Caco-2 (cell line): ENCODE data around the gene PCIF1. TPM values are rescaled to one million over a fixed set of nuclear protein-coding genes. Genes with fewer than 3 reads are reported as not detected.

Source experiments
- BruUV-seq: library from RNA; stranded (reverse); fragments of 400-500 nt; replicated peaks from 2 replicates; lab custom pipeline; 2021; lab: Mats Ljungman, UMichigan
- CTCF ChIA-PET: fragments of 300-600 bp; sonication (Branson Sonifier 250); formaldehyde crosslinking; loops from one replicate; lab custom pipeline; 2022; ENCODE audit warnings: antibody characterized with exemption; lab: Charles Lee
- POLR2A ChIA-PET: fragments of 300-600 bp; sonication (Branson Sonifier 250); formaldehyde crosslinking; loops from one replicate; lab custom pipeline; 2022; ENCODE audit warnings: antibody characterized with exemption; lab: Charles Lee
- DNase-seq, 2 experiments: peaks; one replicate each; pipeline versions ENCODE4 v3.0.0 to v3.0.0-alpha.2; 2020 to 2022
- H3K27me3 ChIP-seq: replicated peaks from 2 replicates; pipeline ENCODE4 v1.6.0; 2011; ENCODE audit warnings: low read length; ENCODE audit not compliant: control insufficient read depth, insufficient read depth
- H3K36me3 ChIP-seq: 2 replicates; pipeline ENCODE4 v1.5.1; 2011; ENCODE audit warnings: low read length; ENCODE audit not compliant: control insufficient read depth, insufficient read depth
- H3K4me1 ChIP-seq: fragments of 250-450 bp; sonication (Bioruptor Pico); 2 replicates; pipeline ENCODE4 v1.5.1; 2020; ENCODE audit warnings: mild to moderate bottlenecking
- H3K4me3 ChIP-seq: 2 replicates; pipeline ENCODE4 v1.5.1; 2011; ENCODE audit warnings: low read depth, mild to moderate bottlenecking, control low read depth, low read length
- H3K9me3 ChIP-seq: fragments of 250-450 bp; sonication (Bioruptor Pico); 2 replicates; pipeline ENCODE4 v1.5.1; 2020; ENCODE audit warnings: mild to moderate bottlenecking, moderate library complexity
- H3K27ac Mint-ChIP-seq: one replicate; pipeline ENCODE4 v1.8.0; 2022; ENCODE audit warnings: mixed read lengths; ENCODE audit not compliant: unreplicated experiment
- H3K27me3 Mint-ChIP-seq: one replicate; pipeline ENCODE4 v1.8.0; 2022; ENCODE audit warnings: mixed read lengths; ENCODE audit not compliant: insufficient read depth, unreplicated experiment
- H3K36me3 Mint-ChIP-seq: one replicate; pipeline ENCODE4 v1.8.0; 2022; ENCODE audit warnings: mild to moderate bottlenecking, mixed read lengths; ENCODE audit not compliant: insufficient read depth, unreplicated experiment
- H3K4me1 Mint-ChIP-seq: one replicate; pipeline ENCODE4 v1.8.0; 2022; ENCODE audit warnings: low read depth, mixed read lengths; ENCODE audit not compliant: unreplicated experiment
- H3K4me3 Mint-ChIP-seq: one replicate; pipeline ENCODE4 v1.8.0; 2022; ENCODE audit warnings: mild to moderate bottlenecking, moderate library complexity, mixed read lengths; ENCODE audit not compliant: unreplicated experiment
- H3K9me3 Mint-ChIP-seq: one replicate; pipeline ENCODE4 v1.8.0; 2022; ENCODE audit warnings: mixed read lengths; ENCODE audit not compliant: unreplicated experiment
- intact Hi-C: fragments of 100-400 bp; cut with micrococcal nuclease; formaldehyde crosslinking; loops from one replicate; pipeline ENCODE4 v1.10.0; 2022; ENCODE audit not compliant: unreplicated experiment
- total RNA-seq: library from RNA; stranded (reverse); gene quantifications from 2 replicates; pipeline ENCODE4 v1.2.3, GENCODE V29; 2022
- TF ChIP-seq, protein P1 (sequence below), 2 experiments: fragments of 200-600 bp in 1 of 2; IDR thresholded peaks; 1 replicate in 1 of 2; 2 replicates in 1 of 2; pipeline versions ENCODE4 v1.5.1 to v1.8.0; 2011 to 2022; ENCODE audit warnings: antibody characterized with exemption in 1 of 2, control low read depth in 1 of 2, inconsistent platforms in 1 of 2, low read depth in 1 of 2, low read length in 1 of 2, mild to moderate bottlenecking in 1 of 2, moderate library complexity in 1 of 2; ENCODE audit not compliant: insufficient read depth in 1 of 2, severe bottlenecking in 1 of 2, unreplicated experiment in 1 of 2

PCIF1 gene
- total RNA-seq, 1 experiment from 2014 or later = 75.9 TPM

DNA sequence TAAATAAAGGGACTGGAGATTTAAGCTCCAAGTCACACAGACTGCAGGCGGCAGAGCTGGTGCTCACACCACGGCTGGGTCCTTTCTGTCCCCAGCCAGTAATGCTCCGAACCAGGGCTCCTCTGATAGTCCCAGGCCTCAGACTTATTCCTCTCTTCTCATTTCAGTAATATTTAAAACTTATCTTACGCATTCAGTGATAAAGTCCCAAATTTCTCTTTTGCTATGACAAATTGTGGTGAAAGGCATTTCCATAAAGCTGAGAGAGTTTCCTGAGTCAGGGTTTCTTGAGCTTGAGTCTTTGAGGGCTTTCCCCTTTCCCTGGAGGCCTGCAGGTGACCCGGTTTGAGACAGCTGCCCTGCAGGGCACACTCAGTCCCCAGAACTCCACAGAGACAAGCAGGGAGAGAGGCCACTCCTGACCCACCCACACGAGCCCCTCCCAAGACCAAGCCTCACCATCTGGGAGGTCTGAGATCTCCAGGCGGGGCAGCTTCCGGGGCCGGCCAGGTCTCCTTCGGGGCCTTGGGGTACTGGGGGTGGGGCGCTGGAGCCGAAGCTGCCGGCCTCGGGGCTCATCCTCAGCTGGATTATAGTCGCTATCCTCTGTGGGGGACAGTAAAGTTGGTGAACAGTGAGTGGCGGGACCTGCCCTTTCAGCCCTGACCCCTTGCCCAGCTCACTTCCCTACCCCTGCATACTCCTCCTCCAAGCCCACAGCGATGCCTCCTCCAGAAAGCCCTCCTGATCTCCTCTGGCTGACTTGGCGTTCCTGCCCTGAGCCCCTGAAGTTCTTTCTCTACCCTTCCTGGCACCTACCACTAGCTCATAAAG is 30.9 kb downstream of the PCIF1 start:
- no peaks in the 10 kb centered on the region for H3K27me3 ChIP-seq
- no peak overlapping the region for H3K4me3 ChIP-seq
- intact Hi-C loops = no loop called here
- Mint-ChIP-seq H3K4me1 (peaks cover 6% of the 10 kb centered on the region), H3K27ac (peak overlapping the region; percentile 19), H3K9me3 (no peaks in the 10 kb centered on the region), H3K27me3 (no peaks in the 10 kb centered on the region), H3K4me3 (no peak overlapping the region), H3K36me3 (peaks cover 73% of the 10 kb centered on the region)
- CTCF ChIA-PET = interaction anchor here (0.6 to 2.0 kb wide), 7 partner anchors 16 to 166 kb away, joined by 3 to 6 read pairs (median 4); no protein-coding TSS in a partner anchor
- no TSS peak for BruUV-seq
- peaks cover 6% of the 10 kb centered on the region; the same call in 1 of the 2 replicates for H3K4me1 ChIP-seq
- no peaks in the 10 kb centered on the region for H3K9me3 ChIP-seq
- POLR2A ChIA-PET = no interaction called here
- TF ChIP-seq, protein P1, sequence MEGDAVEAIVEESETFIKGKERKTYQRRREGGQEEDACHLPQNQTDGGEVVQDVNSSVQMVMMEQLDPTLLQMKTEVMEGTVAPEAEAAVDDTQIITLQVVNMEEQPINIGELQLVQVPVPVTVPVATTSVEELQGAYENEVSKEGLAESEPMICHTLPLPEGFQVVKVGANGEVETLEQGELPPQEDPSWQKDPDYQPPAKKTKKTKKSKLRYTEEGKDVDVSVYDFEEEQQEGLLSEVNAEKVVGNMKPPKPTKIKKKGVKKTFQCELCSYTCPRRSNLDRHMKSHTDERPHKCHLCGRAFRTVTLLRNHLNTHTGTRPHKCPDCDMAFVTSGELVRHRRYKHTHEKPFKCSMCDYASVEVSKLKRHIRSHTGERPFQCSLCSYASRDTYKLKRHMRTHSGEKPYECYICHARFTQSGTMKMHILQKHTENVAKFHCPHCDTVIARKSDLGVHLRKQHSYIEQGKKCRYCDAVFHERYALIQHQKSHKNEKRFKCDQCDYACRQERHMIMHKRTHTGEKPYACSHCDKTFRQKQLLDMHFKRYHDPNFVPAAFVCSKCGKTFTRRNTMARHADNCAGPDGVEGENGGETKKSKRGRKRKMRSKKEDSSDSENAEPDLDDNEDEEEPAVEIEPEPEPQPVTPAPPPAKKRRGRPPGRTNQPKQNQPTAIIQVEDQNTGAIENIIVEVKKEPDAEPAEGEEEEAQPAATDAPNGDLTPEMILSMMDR (IDR thresholded peaks at IDR 0.05; ENCODE audit: insufficient read depth in 1 of 2, low read depth in 1 of 2, low read length in 1 of 2, severe bottlenecking in 1 of 2, unreplicated experiment in 1 of 2) = no peak
- peak in 1 of 2 experiments; percentile 46 for DNase-seq
- peaks cover 21% of the 10 kb centered on the region for H3K36me3 ChIP-seq

DNA sequence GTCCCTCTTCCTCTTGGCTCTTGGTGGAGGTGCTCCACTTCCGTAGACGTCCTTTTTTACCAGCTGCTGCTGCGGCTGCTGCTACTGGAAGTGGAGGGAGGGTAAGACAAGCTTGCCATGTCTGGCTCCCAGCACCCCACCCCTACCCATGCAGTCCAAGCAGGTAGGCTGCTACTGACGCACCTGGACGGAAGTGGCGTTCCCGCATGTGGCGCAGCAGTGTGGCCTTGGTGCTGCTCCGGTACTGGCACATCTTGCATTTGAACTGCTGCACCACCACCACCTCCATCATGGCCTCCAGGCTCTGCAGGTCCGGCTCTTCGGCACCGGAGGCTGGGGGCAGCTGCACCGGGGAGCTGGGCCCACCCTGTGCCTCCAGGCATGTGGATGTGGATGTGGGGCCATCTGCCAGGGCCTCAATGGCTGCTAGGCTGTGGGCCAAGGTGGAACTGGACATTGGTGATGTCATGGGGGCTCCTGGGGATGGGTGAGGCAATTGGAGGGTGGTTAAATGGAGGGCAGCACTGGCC is 33.1 kb downstream of the PCIF1 start:
- no peaks in the 10 kb centered on the region for H3K9me3 Mint-ChIP-seq
- H3K36me3 Mint-ChIP-seq = peaks cover 67% of the 10 kb centered on the region
- H3K27ac Mint-ChIP-seq = no peak overlapping the region
- H3K36me3 ChIP-seq = peaks cover 13% of the 10 kb centered on the region
- intact Hi-C loops = no loop called here
- CTCF ChIA-PET = no interaction called here
- TF ChIP-seq, protein P1 (IDR thresholded peaks at IDR 0.05; ENCODE audit: insufficient read depth in 1 of 2, low read depth in 1 of 2, low read length in 1 of 2, severe bottlenecking in 1 of 2, unreplicated experiment in 1 of 2) = no peak
- H3K4me1 Mint-ChIP-seq = peaks cover 11% of the 10 kb centered on the region
- peak in 1 of 2 experiments; percentile 46 for DNase-seq
- BruUV-seq = no TSS peak
- H3K27me3 ChIP-seq = no peaks in the 10 kb centered on the region
- H3K9me3 ChIP-seq = no peaks in the 10 kb centered on the region
- H3K4me3 ChIP-seq = no peak overlapping the region
- no peaks in the 10 kb centered on the region for H3K27me3 Mint-ChIP-seq
- POLR2A ChIA-PET = no interaction called here
- H3K4me3 Mint-ChIP-seq = no peak overlapping the region
- H3K4me1 ChIP-seq = peaks cover 7% of the 10 kb centered on the region; the same call in 1 of the 2 replicates

DNA sequence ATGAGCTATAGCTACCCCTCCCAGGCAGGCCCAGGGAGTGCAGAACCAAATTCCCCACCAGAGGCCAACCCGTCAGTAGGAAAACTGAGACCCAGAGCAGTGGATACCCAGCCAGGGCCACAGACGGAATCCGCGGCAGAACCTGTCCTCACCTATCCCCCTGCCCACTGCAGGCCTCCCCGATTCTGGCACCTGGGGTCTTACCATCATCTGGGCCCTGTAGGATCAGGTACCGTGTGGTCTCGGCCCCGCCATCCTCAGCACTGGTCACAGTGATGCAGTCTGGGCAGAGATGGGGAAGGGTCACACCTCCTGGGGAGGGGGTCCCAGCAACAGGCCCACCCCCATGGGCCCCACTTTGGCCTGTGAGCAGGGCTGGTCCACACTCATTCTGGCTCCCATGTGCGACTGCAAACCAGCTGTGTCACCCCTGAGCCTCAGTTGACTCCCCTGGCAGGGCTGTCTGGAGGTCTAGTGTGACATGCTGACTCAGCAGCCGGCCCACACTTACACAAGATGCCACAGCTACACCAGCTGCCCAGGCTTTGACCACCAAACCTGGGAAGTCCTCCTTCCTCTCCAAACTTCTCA is 33.7 kb downstream of the PCIF1 start:
- no peaks in the 10 kb centered on the region for H3K9me3 ChIP-seq
- H3K4me3 ChIP-seq = no peak overlapping the region
- Mint-ChIP-seq H3K27ac (no peak overlapping the region), H3K4me3 (no peak overlapping the region), H3K4me1 (peaks cover 13% of the 10 kb centered on the region), H3K27me3 (no peaks in the 10 kb centered on the region), H3K9me3 (no peaks in the 10 kb centered on the region), H3K36me3 (peaks cover 63% of the 10 kb centered on the region)
- no TSS peak for BruUV-seq
- H3K27me3 ChIP-seq = no peaks in the 10 kb centered on the region
- peaks cover 7% of the 10 kb centered on the region; the same call in 1 of the 2 replicates for H3K4me1 ChIP-seq
- H3K36me3 ChIP-seq = peaks cover 13% of the 10 kb centered on the region
- ChIA-PET CTCF (interaction anchor here (1.9 to 5.5 kb wide), 3 partner anchors 19 to 99 kb away, joined by 7 to 63 read pairs (median 17); partner anchors contain the start of gene PCIF1), POLR2A (no interaction called here)
- intact Hi-C loops = no loop called here
- DNase-seq = peak in 1 of 2 experiments; percentile 45
- TF ChIP-seq, protein P1 (IDR thresholded peaks at IDR 0.05; ENCODE audit: insufficient read depth in 1 of 2, low read depth in 1 of 2, low read length in 1 of 2, severe bottlenecking in 1 of 2, unreplicated experiment in 1 of 2) = no peak
